Mammary epithelial cell (primary cell): ENCODE measurements around the gene CHSY1.

ENCODE experiments used
- CTCF ChIP-seq, 2 donors: IDR thresholded peaks in 1 of 2; conservative IDR thresholded peaks in 1 of 2; 2 replicates each; pipeline ENCODE4 v1.5.1; 2011 to 2012; ENCODE audit warnings: inconsistent platforms in 2 of 2, low read length in 2 of 2, mild to moderate bottlenecking in 2 of 2, control low read depth in 1 of 2, low read depth in 1 of 2; ENCODE audit not compliant: insufficient read depth in 1 of 2; ENCODE audit errors: extremely low read depth in 1 of 2
- EZH2 ChIP-seq: IDR thresholded peaks from 2 replicates; pipeline ENCODE4 v1.6.1; 2012; ENCODE audit warnings: low read length, inconsistent platforms, borderline replicate concordance

GRCh38 chr15:101191242-101191641 lies 60.6 kb downstream of the CHSY1 start:
- no peak for TF ChIP-seq CTCF (conservative IDR thresholded peaks at IDR 0.05 in 1 of 2, IDR thresholded peaks at IDR 0.05 in 1 of 2; ENCODE audit: extremely low read depth in 1 of 2, insufficient read depth in 1 of 2, low read depth in 1 of 2, low read length in 2 of 2)
- TF ChIP-seq EZH2, result no peak
